DLD1 (cell line): ENCODE data around the gene GTF3C1.

Experiments
- in situ Hi-C: cut with HindIII; loops from 2 replicates; pipeline ENCODE4 v1.10.0; 2017; ENCODE audit warnings: low sequenced_read_pairs

The GTF3C1 gene

GRCh38 chr16:27568077-27568476 lies 18.4 kb upstream of the GTF3C1 start:
- in situ Hi-C loops, result no loop called here

- in situ Hi-C loops, result no loop called here
Observed at GRCh38 chr16:27566417-27566816, 16.7 kb upstream of the GTF3C1 start.

- in situ Hi-C loops, result no loop called here
Observed at GRCh38 chr16:27564224-27564623, 14.5 kb upstream of the GTF3C1 start.

- in situ Hi-C loops, result no loop called here
Observed at GRCh38 chr16:27561216-27561615, 11.5 kb upstream of the GTF3C1 start.

GRCh38 chr16:27558932-27559331 lies 9.2 kb upstream of the GTF3C1 start:
- in situ Hi-C loops, result no loop called here

- in situ Hi-C loops, result no loop called here
Observed at GRCh38 chr16:27558434-27558833, 8.7 kb upstream of the GTF3C1 start.

- in situ Hi-C loops, result no loop called here
Observed at GRCh38 chr16:27556471-27556870, 6.8 kb upstream of the GTF3C1 start.

- in situ Hi-C loops, result no loop called here
Observed at GRCh38 chr16:27551036-27551435, 1.3 kb upstream of the GTF3C1 start.

GRCh38 chr16:27550582-27550920 lies 838 bp upstream of the GTF3C1 start:
- in situ Hi-C loops, result no loop called here

- in situ Hi-C loops, result no loop called here
Observed at GRCh38 chr16:27549464-27549745, 308 bp downstream of the GTF3C1 start.

- in situ Hi-C loops, result no loop called here
Observed at GRCh38 chr16:27547851-27548250, 1.9 kb downstream of the GTF3C1 start.

GRCh38 chr16:27547134-27547533 lies 2.6 kb downstream of the GTF3C1 start:
- in situ Hi-C loops, result no loop called here

GRCh38 chr16:27544671-27545070 lies 5.0 kb downstream of the GTF3C1 start:
- in situ Hi-C loops, result no loop called here

- in situ Hi-C loops, result no loop called here
Observed at GRCh38 chr16:27543801-27544200, 5.9 kb downstream of the GTF3C1 start.

- in situ Hi-C loops, result no loop called here
Observed at GRCh38 chr16:27539636-27540035, 10.1 kb downstream of the GTF3C1 start.

GRCh38 chr16:27539120-27539519 lies 10.6 kb downstream of the GTF3C1 start:
- in situ Hi-C loops, result no loop called here

- in situ Hi-C loops, result no loop called here
Observed at GRCh38 chr16:27538528-27538927, 11.2 kb downstream of the GTF3C1 start.

GRCh38 chr16:27534256-27534655 lies 15.5 kb downstream of the GTF3C1 start:
- in situ Hi-C loops, result no loop called here

GRCh38 chr16:27531826-27532800 lies 17.6 kb downstream of the GTF3C1 start:
- in situ Hi-C loops, result no loop called here

GRCh38 chr16:27531186-27531585 lies 18.5 kb downstream of the GTF3C1 start:
- in situ Hi-C loops, result no loop called here

GRCh38 chr16:27529962-27530361 lies 19.8 kb downstream of the GTF3C1 start:
- in situ Hi-C loops, result no loop called here

GRCh38 chr16:27528294-27528693 lies 21.4 kb downstream of the GTF3C1 start:
- in situ Hi-C loops, result no loop called here

GRCh38 chr16:27526180-27526579 lies 23.5 kb downstream of the GTF3C1 start:
- in situ Hi-C loops, result no loop called here
